ENCODE data around the gene BBOF1. TPM values are rescaled to one million over a fixed set of nuclear protein-coding genes. Genes with fewer than 3 reads are reported as not detected.

BBOF1 gene
- total and polyA plus RNA-seq, 2 of the 4 experiments (the other 2 are of a cell fraction): 1.6 TPM

- Histone ChIP-seq H3K23ac (ENCODE audit: low read depth, low read length) (peak within 1 kb of the TSS; percentile 70), H3K56ac (ENCODE audit: extremely low read depth, insufficient read depth, low read length) (peak within 1 kb of the TSS; percentile 74), H2BK120ac (ENCODE audit: low read depth, low read length) (peak within 1 kb of the TSS; percentile 9; the same call in 1 of the 2 replicates), H2BK20ac (ENCODE audit: low read depth, low read length) (no peak within 1 kb of the TSS), H3K9me1 (ENCODE audit: insufficient read depth, low read length) (no peaks in the 10 kb centered on the region), H2AFZ (replicated peaks; ENCODE audit: low read length, poor library complexity) (peak within 1 kb of the TSS; percentile 99), H2AK5ac (ENCODE audit: low read depth, low read length) (peak within 1 kb of the TSS; percentile 48), H2BK15ac (ENCODE audit: low read depth, low read length) (no peak within 1 kb of the TSS), H3K4me3 (ENCODE audit: insufficient read depth, low read depth, low read length) (peak within 1 kb of the TSS; percentile 73), H3K79me1 (ENCODE audit: low read depth in 1 of 2, low read length in 2 of 2) (peaks cover 11 to 35% of the 10 kb centered on the region in 2 experiments), H2BK5ac (ENCODE audit: low read depth, low read length, poor library complexity, severe bottlenecking) (peak within 1 kb of the TSS; percentile 6), H3K36me3 (ENCODE audit: control insufficient read depth, insufficient read depth, low read length) (no peaks in the 10 kb centered on the region), H3K4me1 (ENCODE audit: control insufficient read depth, insufficient read depth, low read length) (peaks cover 2% of the 10 kb centered on the region), H3K9me3 (ENCODE audit: control insufficient read depth, insufficient read depth, low read length) (no peaks in the 10 kb centered on the region), H3K4ac (ENCODE audit: low read depth, low read length) (peak within 1 kb of the TSS; percentile 61), H3K4me2 (ENCODE audit: low read depth, low read length) (peak within 1 kb of the TSS; percentile 96), H3K27ac (ENCODE audit: insufficient read depth, low read length) (peak within 1 kb of the TSS; percentile 48), H4K20me1 (ENCODE audit: insufficient read depth, low read length) (no peaks in the 10 kb centered on the region), H3K27me3 (ENCODE audit: control insufficient read depth, insufficient read depth, low read length) (no peaks in the 10 kb centered on the region), H3K18ac (ENCODE audit: low read depth, low read length) (no peak within 1 kb of the TSS), H4K8ac (ENCODE audit: low read depth in 2 of 2, low read length in 2 of 2) (peak within 1 kb of the TSS; percentile 42 to 86), H3K14ac (replicated peaks; ENCODE audit: low read depth, low read length) (peak within 1 kb of the TSS; percentile 41; the same call in 1 of the 2 replicates), H3K9ac (ENCODE audit: low read depth, low read length) (peak within 1 kb of the TSS; percentile 58), H4K5ac (ENCODE audit: low read depth, low read length) (peak within 1 kb of the TSS; percentile 14; the same call in 1 of the 2 replicates), H4K91ac (ENCODE audit: insufficient read depth, low read depth, low read length) (peak within 1 kb of the TSS; percentile 21), H2AK9ac (replicated peaks; ENCODE audit: low read depth, low read length, poor library complexity) (peak within 1 kb of the TSS; percentile 94)
- WGBS, 2 experiments (ENCODE audit: extremely low coverage in 2 of 2, insufficient read length in 1 of 2): 1% methylated on average over 12 of the region's 46 CpGs; no CpG with 5 or more reads in 1 of the 2 experiments
- DNase-seq (peak; percentile 100), ATAC-seq (ENCODE audit: low read depth) (peak; percentile 94)
- intact Hi-C loops (cut with micrococcal nuclease): no loop called here
- ChIA-PET CTCF (no interaction called here), POLR2A (ENCODE audit: unreplicated experiment) (no interaction called here)
- BruUV-seq (replicated peaks): no TSS peak
- dilution Hi-C loops (cut with HindIII; ENCODE audit: low sequenced_read_pairs, unreplicated experiment): no loop called here
- in situ Hi-C loops (cut with MboI; ENCODE audit: low sequenced_read_pairs): no loop called here
- TF ChIP-seq, protein P1, sequence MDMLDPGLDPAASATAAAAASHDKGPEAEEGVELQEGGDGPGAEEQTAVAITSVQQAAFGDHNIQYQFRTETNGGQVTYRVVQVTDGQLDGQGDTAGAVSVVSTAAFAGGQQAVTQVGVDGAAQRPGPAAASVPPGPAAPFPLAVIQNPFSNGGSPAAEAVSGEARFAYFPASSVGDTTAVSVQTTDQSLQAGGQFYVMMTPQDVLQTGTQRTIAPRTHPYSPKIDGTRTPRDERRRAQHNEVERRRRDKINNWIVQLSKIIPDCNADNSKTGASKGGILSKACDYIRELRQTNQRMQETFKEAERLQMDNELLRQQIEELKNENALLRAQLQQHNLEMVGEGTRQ (IDR thresholded peaks at IDR 0.05; ENCODE audit: low read depth, low read length): peak; percentile 98
- TF ChIP-seq CEBPB (IDR thresholded peaks at IDR 0.05; ENCODE audit: low read depth, low read length) (no peak), NFE2L2 (IDR thresholded peaks at IDR 0.05; ENCODE audit: low read depth, low read length) (no peak), MAZ (IDR thresholded peaks at IDR 0.05; ENCODE audit: borderline replicate concordance, low read depth, low read length) (peak; percentile 52; the same call in 1 of the 2 replicates), SMC3 (IDR thresholded peaks at IDR 0.05; ENCODE audit: low read depth, low read length) (no peak), RAD21 (IDR thresholded peaks at IDR 0.05; ENCODE audit: low read length) (0 out of 2 replicates have a peak, but pooled peaks have one; percentile 4), RCOR1 (IDR thresholded peaks at IDR 0.05; ENCODE audit: insufficient replicate concordance, low read length) (no peak), CTCF (conservative IDR thresholded peaks at IDR 0.05; ENCODE audit: low read depth, low read length) (no peak), MAFK (IDR thresholded peaks at IDR 0.05; ENCODE audit: low read depth, low read length) (no peak), RFX5 (IDR thresholded peaks at IDR 0.05; ENCODE audit: low read depth, low read length) (peak; percentile 63; the same call in 1 of the 2 replicates), BHLHE40 (IDR thresholded peaks at IDR 0.05; ENCODE audit: low read depth, low read length) (peak; percentile 83), CHD1 (IDR thresholded peaks at IDR 0.05; ENCODE audit: low read depth, low read length) (no peak), POLR2A (IDR thresholded peaks at IDR 0.05; ENCODE audit: low read depth, low read length) (peak; percentile 57)
- TF ChIP-seq, protein P2, sequence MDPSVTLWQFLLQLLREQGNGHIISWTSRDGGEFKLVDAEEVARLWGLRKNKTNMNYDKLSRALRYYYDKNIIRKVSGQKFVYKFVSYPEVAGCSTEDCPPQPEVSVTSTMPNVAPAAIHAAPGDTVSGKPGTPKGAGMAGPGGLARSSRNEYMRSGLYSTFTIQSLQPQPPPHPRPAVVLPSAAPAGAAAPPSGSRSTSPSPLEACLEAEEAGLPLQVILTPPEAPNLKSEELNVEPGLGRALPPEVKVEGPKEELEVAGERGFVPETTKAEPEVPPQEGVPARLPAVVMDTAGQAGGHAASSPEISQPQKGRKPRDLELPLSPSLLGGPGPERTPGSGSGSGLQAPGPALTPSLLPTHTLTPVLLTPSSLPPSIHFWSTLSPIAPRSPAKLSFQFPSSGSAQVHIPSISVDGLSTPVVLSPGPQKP (IDR thresholded peaks at IDR 0.05; ENCODE audit: borderline replicate concordance, low read depth, low read length): no peak
Observed at GRCh38 chr14:74084277-74085046, 65.3 kb downstream of the BBOF1 start, which contains the start of the genes ALDH6A1 and LIN52. Gene ALDH6A1, minus strand, starts transcription at chr14:74084453. Its CDS starts 59 bp downstream, at chr14:74084394. Gene LIN52, plus strand, starts transcription at chr14:74084956. Its CDS starts 19 bp downstream, at chr14:74084975.
